SK-N-SH (cell line): ENCODE measurements around the gene ANKRD60. TPM values are rescaled to one million over a fixed set of nuclear protein-coding genes. Genes with fewer than 3 reads are reported as not detected.

Source experiments
- CTCF ChIA-PET: fragments of 300-600, 350-600 bp; formaldehyde crosslinking; extraction: SDS; loops from one replicate; lab custom pipeline; 2021; lab: Yijun Ruan, JAX
- POLR2A ChIA-PET: fragments of 350-600 bp; sonication (Branson Sonifier 250); formaldehyde crosslinking; extraction: SDS; loops from one replicate; lab custom pipeline; 2020; ENCODE audit warnings: antibody characterized with exemption, inconsistent platforms; lab: Yijun Ruan, JAX
- DNase-seq: peaks from one replicate; pipeline ENCODE4 v3.0.0; 2012
- H2AFZ ChIP-seq: fragments of 200-600 bp; sonication (generic); 2 replicates; pipeline ENCODE4 v1.8.1; 2016; ENCODE audit warnings: antibody characterized with exemption, mild to moderate bottlenecking, low read depth
- H3F3A ChIP-seq: fragments of 200-600 bp; sonication (generic); replicated peaks from 2 replicates; pipeline ENCODE3; 2016; ENCODE audit warnings: antibody characterized with exemption, mild to moderate bottlenecking; ENCODE audit not compliant: insufficient read depth
- H3K27ac ChIP-seq, 2 experiments: fragments of 200-500 bp in 1 of 2; fragments of 200-600 bp in 1 of 2; sonication (Bioruptor generic) in 1 of 2; sonication (generic), shearing (Covaris generic) in 1 of 2; 2 replicates each; pipeline versions ENCODE4 v1.5.1 to v1.6.1; 2014 to 2016; ENCODE audit warnings: low read depth in 2 of 2, inconsistent platforms in 1 of 2, low read length in 1 of 2, mild to moderate bottlenecking in 1 of 2, mixed read lengths in 1 of 2
- H3K27me3 ChIP-seq: fragments of 200-600 bp; sonication (generic), shearing (Covaris generic); 2 replicates; pipeline ENCODE4 v1.6.1; 2016; ENCODE audit warnings: mixed run types; ENCODE audit not compliant: insufficient read depth
- H3K36me3 ChIP-seq, 2 experiments: fragments of 200-500 bp in 1 of 2; fragments of 200-600 bp in 1 of 2; sonication (Bioruptor generic) in 1 of 2; sonication (generic) in 1 of 2; replicated peaks in 1 of 2; 2 replicates each; pipeline versions ENCODE3 to v1.5.1; 2014 to 2016; ENCODE audit warnings: low read length in 1 of 2, mild to moderate bottlenecking in 1 of 2; ENCODE audit not compliant: insufficient read depth in 2 of 2, control insufficient read depth in 1 of 2
- H3K4me1 ChIP-seq, 2 experiments: fragments of 200-500 bp in 1 of 2; fragments of 200-600 bp in 1 of 2; sonication (Bioruptor generic) in 1 of 2; sonication (generic), shearing (Covaris generic) in 1 of 2; 2 replicates each; pipeline versions ENCODE4 v1.5.1 to v1.6.1; 2014 to 2016; ENCODE audit warnings: low read depth in 1 of 2, low read length in 1 of 2, mixed run types in 1 of 2; ENCODE audit not compliant: insufficient read depth in 2 of 2, control insufficient read depth in 1 of 2
- H3K4me2 ChIP-seq: fragments of 200-600 bp; sonication (generic), shearing (Covaris generic); 2 replicates; pipeline ENCODE4 v1.6.1; 2017; ENCODE audit warnings: mixed run types
- H3K4me3 ChIP-seq, 2 experiments: fragments of 200-500 bp in 1 of 2; fragments of 200-600 bp in 1 of 2; sonication (Bioruptor generic) in 1 of 2; sonication (generic), shearing (Covaris generic) in 1 of 2; 2 replicates each; pipeline versions ENCODE4 v1.5.1 to v1.8.1; 2014 to 2016; ENCODE audit warnings: low read depth in 2 of 2, inconsistent platforms in 1 of 2, low read length in 1 of 2, mild to moderate bottlenecking in 1 of 2, mixed read lengths in 1 of 2, moderate library complexity in 1 of 2
- H3K79me2 ChIP-seq: fragments of 200-600 bp; sonication (generic); 2 replicates; pipeline ENCODE4 v1.8.1; 2017; ENCODE audit warnings: mild to moderate bottlenecking; ENCODE audit not compliant: insufficient read depth
- H3K9ac ChIP-seq: fragments of 200-600 bp; sonication (generic); 2 replicates; pipeline ENCODE4 v1.6.1; 2017; ENCODE audit warnings: mixed run types
- H3K9me2 ChIP-seq: fragments of 200-600 bp; sonication (generic); 2 replicates; pipeline ENCODE4 v1.6.1; 2017; ENCODE audit warnings: mixed run types
- H3K9me3 ChIP-seq: fragments of 200-600 bp; sonication (generic); 2 replicates; pipeline ENCODE4 v1.6.1; 2017; ENCODE audit warnings: mixed run types, mild to moderate bottlenecking, moderate library complexity
- H4K20me1 ChIP-seq: fragments of 200-600 bp; sonication (generic); 2 replicates; pipeline ENCODE4 v1.6.1; 2017; ENCODE audit warnings: mild to moderate bottlenecking, mixed run types; ENCODE audit not compliant: insufficient read depth
- ELF1 ChIP-seq: IDR thresholded peaks from 2 replicates; pipeline ENCODE4 v1.4.0; 2012
- EP300 ChIP-seq, 2 experiments: IDR thresholded peaks; 2 replicates each; pipeline versions ENCODE4 v1.4.0 to v1.6.1; 2012; ENCODE audit warnings: borderline replicate concordance in 1 of 2, low read depth in 1 of 2, low read length in 1 of 2
- FOXJ3 ChIP-seq: sonication (generic); formaldehyde crosslinking; IDR thresholded peaks from 2 replicates; pipeline ENCODE4 v1.5.1; 2020; ENCODE audit warnings: mild to moderate bottlenecking, missing genetic modification reagents
- GABPA ChIP-seq: IDR thresholded peaks from 2 replicates; pipeline ENCODE4 v1.4.0; 2012; ENCODE audit warnings: low read depth, mild to moderate bottlenecking
- GATA2 ChIP-seq: sonication (generic); formaldehyde crosslinking; IDR thresholded peaks from 2 replicates; pipeline ENCODE4 v1.5.0; 2020; ENCODE audit warnings: mild to moderate bottlenecking, missing genetic modification reagents
- MEF2A ChIP-seq: IDR thresholded peaks from 2 replicates; pipeline ENCODE4 v1.4.0; 2012; ENCODE audit warnings: low read depth, borderline replicate concordance
- MXI1 ChIP-seq: IDR thresholded peaks from 2 replicates; pipeline ENCODE4 v1.6.1; 2012; ENCODE audit warnings: mild to moderate bottlenecking, low read depth, low read length, improper control_type of control experiment
- NFIC ChIP-seq: IDR thresholded peaks from 2 replicates; pipeline ENCODE4 v1.4.0; 2012; ENCODE audit warnings: borderline replicate concordance
- NRF1 ChIP-seq: IDR thresholded peaks from 2 replicates; pipeline ENCODE4 v1.6.1; 2012; ENCODE audit warnings: low read depth, mild to moderate bottlenecking, low read length
- RAD21 ChIP-seq: IDR thresholded peaks from 2 replicates; pipeline ENCODE4 v1.6.1; 2012; ENCODE audit warnings: mild to moderate bottlenecking, low read length
- RFX5 ChIP-seq: IDR thresholded peaks from 2 replicates; pipeline ENCODE4 v1.6.1; 2012; ENCODE audit warnings: mild to moderate bottlenecking, improper control_type of control experiment, low read length
- RXRA ChIP-seq: IDR thresholded peaks from 2 replicates; pipeline ENCODE4 v1.4.0; 2012; ENCODE audit warnings: low read depth, mild to moderate bottlenecking, borderline replicate concordance
- SIN3A ChIP-seq: IDR thresholded peaks from 2 replicates; pipeline ENCODE4 v1.6.1; 2012; ENCODE audit warnings: low read depth, mild to moderate bottlenecking, low read length, moderate library complexity, borderline replicate concordance
- TAF1 ChIP-seq: IDR thresholded peaks from 2 replicates; pipeline ENCODE4 v1.6.1; 2012; ENCODE audit warnings: low read depth, mild to moderate bottlenecking, low read length, moderate library complexity, borderline replicate concordance
- TCF12 ChIP-seq: IDR thresholded peaks from 2 replicates; pipeline ENCODE4 v1.4.0; 2012
- TEAD4 ChIP-seq: IDR thresholded peaks from 2 replicates; pipeline ENCODE4 v1.4.0; 2012; ENCODE audit warnings: mild to moderate bottlenecking, borderline replicate concordance; ENCODE audit not compliant: insufficient read depth
- YY1 ChIP-seq: IDR thresholded peaks from 2 replicates; pipeline ENCODE4 v1.4.0; 2012; ENCODE audit warnings: low read depth, mild to moderate bottlenecking
- WGBS: methylation state at CpG from one replicate; pipeline ENCODE4 v1.1.6; 2017; ENCODE audit warnings: low lambda C conversion rate; 5-methylcytosine and 5-hydroxymethylcytosine counted together
- polyA plus RNA-seq, 3 experiments: library from polyadenylated mRNA; depleted of rRNA; stranded (reverse); fragments of >200 nt; gene quantifications; 2 replicates each; pipeline ENCODE4 v1.2.3, GENCODE V29; 2012
- TF ChIP-seq, protein P1 (sequence below): IDR thresholded peaks from 2 replicates; pipeline ENCODE4 v1.4.0; 2012; ENCODE audit warnings: low read depth, borderline replicate concordance
- TF ChIP-seq, protein P2 (sequence below): IDR thresholded peaks from 2 replicates; pipeline ENCODE4 v1.4.0; 2012; ENCODE audit warnings: low read depth, borderline replicate concordance

Gene ANKRD60
- polyA plus RNA-seq, 1 of the 3 experiments (the other 2 are of a cell fraction), result not detected

DNA sequence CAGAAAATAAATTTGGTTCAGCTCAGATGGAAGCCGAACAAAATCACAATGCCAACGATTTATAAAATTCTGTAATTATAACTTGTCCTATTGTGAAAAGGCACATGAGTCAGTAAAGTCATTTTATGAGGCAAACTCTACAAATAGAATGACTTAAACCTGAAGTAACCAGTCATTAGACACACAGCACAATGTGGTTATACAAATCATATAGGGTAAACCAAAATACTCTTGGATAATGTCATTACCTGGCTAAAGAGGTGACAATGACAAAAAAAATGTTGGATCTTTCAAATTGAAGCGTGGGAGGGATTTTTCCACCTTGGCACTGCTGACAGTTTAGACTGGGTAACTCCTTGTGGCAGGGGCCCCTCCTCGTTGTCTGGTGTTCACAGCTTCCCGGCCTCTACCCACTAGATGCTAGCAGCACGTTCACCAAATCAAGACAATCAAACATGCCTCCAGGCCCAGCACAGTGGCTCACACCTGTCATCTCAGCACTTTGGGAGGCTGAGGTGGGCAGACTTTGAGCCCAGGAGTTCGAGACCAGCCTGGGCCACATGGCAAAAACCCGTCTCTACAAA is 5.0 kb downstream of the ANKRD60 start:
- Histone ChIP-seq H3K9me3 (no peaks in the 10 kb centered on the region), H3K4me1 (peaks cover 3 to 14% of the 10 kb centered on the region in 2 experiments; a peak in 2 of 4 replicates), H3K4me2 (no peak overlapping the region), H3K36me3 (no peaks in the 10 kb centered on the region), H3K79me2 (no peaks in the 10 kb centered on the region), H3K9me2 (no peaks in the 10 kb centered on the region), H3F3A (no peaks in the 10 kb centered on the region), H2AFZ (no peak overlapping the region), H3K27me3 (no peaks in the 10 kb centered on the region), H3K9ac (no peak overlapping the region), H3K4me3 (no peak overlapping the region), H4K20me1 (no peaks in the 10 kb centered on the region), H3K27ac (no peak overlapping the region)
- ChIA-PET POLR2A (no interaction called here), CTCF (interaction anchor here (1.3 to 17.8 kb wide), 3 partner anchors 14 to 626 kb away, joined by 4 to 356 read pairs (median 5); no protein-coding TSS in a partner anchor)
- TF ChIP-seq TAF1 (no peak), YY1 (no peak), FOXJ3 (CRISPR knock-in tag) (no peak), NFIC (no peak), MEF2A (no peak), TCF12 (no peak), ELF1 (no peak), RXRA (no peak), RFX5 (no peak)
- TF ChIP-seq, protein P1, sequence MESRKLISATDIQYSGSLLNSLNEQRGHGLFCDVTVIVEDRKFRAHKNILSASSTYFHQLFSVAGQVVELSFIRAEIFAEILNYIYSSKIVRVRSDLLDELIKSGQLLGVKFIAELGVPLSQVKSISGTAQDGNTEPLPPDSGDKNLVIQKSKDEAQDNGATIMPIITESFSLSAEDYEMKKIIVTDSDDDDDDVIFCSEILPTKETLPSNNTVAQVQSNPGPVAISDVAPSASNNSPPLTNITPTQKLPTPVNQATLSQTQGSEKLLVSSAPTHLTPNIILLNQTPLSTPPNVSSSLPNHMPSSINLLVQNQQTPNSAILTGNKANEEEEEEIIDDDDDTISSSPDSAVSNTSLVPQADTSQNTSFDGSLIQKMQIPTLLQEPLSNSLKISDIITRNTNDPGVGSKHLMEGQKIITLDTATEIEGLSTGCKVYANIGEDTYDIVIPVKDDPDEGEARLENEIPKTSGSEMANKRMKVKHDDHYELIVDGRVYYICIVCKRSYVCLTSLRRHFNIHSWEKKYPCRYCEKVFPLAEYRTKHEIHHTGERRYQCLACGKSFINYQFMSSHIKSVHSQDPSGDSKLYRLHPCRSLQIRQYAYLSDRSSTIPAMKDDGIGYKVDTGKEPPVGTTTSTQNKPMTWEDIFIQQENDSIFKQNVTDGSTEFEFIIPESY, result no peak
- WGBS, result 74% methylated on average over 8 of the region's 8 CpGs
- DNase-seq, result no peak

DNA sequence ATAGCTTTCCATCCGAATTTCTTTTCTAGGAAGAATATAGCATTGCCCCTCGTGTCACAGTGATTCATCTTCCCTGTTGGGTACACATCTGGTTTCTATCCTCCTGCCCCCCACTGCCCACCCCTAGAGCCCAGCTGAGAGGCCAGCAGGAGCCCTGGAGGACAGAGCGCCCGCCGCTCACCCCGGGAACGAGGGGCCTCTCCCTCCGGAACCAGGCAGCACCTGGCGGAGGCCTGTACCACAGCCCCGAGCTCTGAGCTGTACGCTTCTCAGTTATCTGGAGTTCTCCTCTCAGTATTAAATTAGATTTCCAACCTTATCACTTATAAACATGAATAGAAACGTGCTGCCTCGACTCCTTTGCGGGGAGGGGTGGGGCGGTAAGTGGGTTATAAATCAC is 6.0 kb downstream of the ANKRD60 start:
- POLR2A ChIA-PET, result no interaction called here
- Histone ChIP-seq H3K9ac (no peak overlapping the region), H3F3A (no peaks in the 10 kb centered on the region), H4K20me1 (no peaks in the 10 kb centered on the region), H3K4me3 (no peak overlapping the region), H3K79me2 (no peaks in the 10 kb centered on the region), H3K4me1 (peaks cover 3 to 12% of the 10 kb centered on the region in 2 experiments; a peak in 2 of 4 replicates), H3K9me2 (no peaks in the 10 kb centered on the region), H3K4me2 (no peak overlapping the region), H3K9me3 (no peaks in the 10 kb centered on the region), H3K27me3 (no peaks in the 10 kb centered on the region), H2AFZ (no peak overlapping the region), H3K27ac (no peak overlapping the region), H3K36me3 (no peaks in the 10 kb centered on the region)
- DNase-seq, result peak; percentile 70
- CTCF ChIA-PET, result interaction anchor here (1.0 to 17.8 kb wide), 4 partner anchors 11 to 625 kb away, joined by 3 to 356 read pairs (median 4); no protein-coding TSS in a partner anchor
- no peak for TF ChIP-seq TEAD4
- TF ChIP-seq EP300 (IDR thresholded peaks at IDR 0.05; ENCODE audit: borderline replicate concordance in 1 of 2, low read depth in 1 of 2, low read length in 1 of 2), result 0 out of 4 replicates have a peak, but pooled peaks of 1 of the 2 experiments have one; percentile 11
- TF ChIP-seq, protein P2, sequence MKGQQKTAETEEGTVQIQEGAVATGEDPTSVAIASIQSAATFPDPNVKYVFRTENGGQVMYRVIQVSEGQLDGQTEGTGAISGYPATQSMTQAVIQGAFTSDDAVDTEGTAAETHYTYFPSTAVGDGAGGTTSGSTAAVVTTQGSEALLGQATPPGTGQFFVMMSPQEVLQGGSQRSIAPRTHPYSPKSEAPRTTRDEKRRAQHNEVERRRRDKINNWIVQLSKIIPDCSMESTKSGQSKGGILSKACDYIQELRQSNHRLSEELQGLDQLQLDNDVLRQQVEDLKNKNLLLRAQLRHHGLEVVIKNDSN, result no peak
- TF ChIP-seq SIN3A, result no peak
- no peak for TF ChIP-seq GABPA
- no peak for TF ChIP-seq MEF2A
- TF ChIP-seq MXI1, result no peak
- no peak for TF ChIP-seq RAD21
- no peak for TF ChIP-seq NRF1
- TF ChIP-seq ELF1, result no peak
- no peak for TF ChIP-seq TCF12
- peak; percentile 76 for TF ChIP-seq GATA2 (CRISPR knock-in tag)
- 43% methylated on average over 11 of the region's 15 CpGs for WGBS
